H1 (cell line): ENCODE measurements around the gene HACD2. TPM values are rescaled to one million over a fixed set of nuclear protein-coding genes. Genes with fewer than 3 reads are reported as not detected.

Experiments
- CTCF ChIA-PET: fragments of 300-600 bp; sonication (Branson Sonifier 250); formaldehyde crosslinking; loops from one replicate; lab custom pipeline; 2021; ENCODE audit not compliant: partially characterized antibody; lab: Charles Lee
- POLR2A ChIA-PET: fragments of 300-600 bp; sonication (Branson Sonifier 250); formaldehyde crosslinking; loops from one replicate; lab custom pipeline; 2021; ENCODE audit warnings: inconsistent platforms; ENCODE audit not compliant: partially characterized antibody; lab: Charles Lee
- DNase-seq, 2 experiments: peaks; one replicate each; pipeline versions ENCODE4 v3.0.0 to v3.0.0-alpha.2; 2010 to 2022; ENCODE audit warnings: low spot score in 2 of 2, low read depth in 1 of 2, mixed read lengths in 1 of 2
- FAIRE-seq: peaks from 2 replicates; lab custom pipeline; 2011; peaks lifted over from hg19 to GRCh38; lab: Jason Lieb, UNC
- H2AFZ ChIP-seq: 2 replicates; pipeline ENCODE4 v1.8.1; 2012; ENCODE audit warnings: low read length, inconsistent platforms
- H2AK5ac ChIP-seq: 2 replicates; pipeline ENCODE4 v1.6.1; 2013; ENCODE audit warnings: low read depth, low read length
- H2BK120ac ChIP-seq: replicated peaks from 2 replicates; pipeline ENCODE3; 2013; ENCODE audit warnings: low read depth, low read length, inconsistent platforms
- H2BK12ac ChIP-seq: 2 replicates; pipeline ENCODE4 v1.6.1; 2013; ENCODE audit warnings: low read depth, low read length
- H2BK15ac ChIP-seq: 2 replicates; pipeline ENCODE4 v1.6.1; 2013; ENCODE audit warnings: low read length
- H2BK20ac ChIP-seq: 2 replicates; pipeline ENCODE4 v1.6.1; 2013; ENCODE audit warnings: low read length
- H2BK5ac ChIP-seq: 2 replicates; pipeline ENCODE4 v1.6.1; 2013; ENCODE audit warnings: low read depth, low read length
- H3K14ac ChIP-seq: 2 replicates; pipeline ENCODE4 v1.6.1; 2013; ENCODE audit warnings: inconsistent platforms; ENCODE audit not compliant: insufficient read length
- H3K18ac ChIP-seq: 2 replicates; pipeline ENCODE4 v1.6.1; 2013; ENCODE audit warnings: low read length; ENCODE audit errors: extremely low read depth
- H3K23ac ChIP-seq: 2 replicates; pipeline ENCODE4 v1.6.1; 2013; ENCODE audit warnings: inconsistent platforms; ENCODE audit not compliant: insufficient read length
- H3K23me2 ChIP-seq: 2 replicates; pipeline ENCODE4 v1.6.1; 2013; ENCODE audit warnings: low read depth, low read length
- H3K27ac ChIP-seq: 2 replicates; pipeline ENCODE4 v1.6.1; 2011; ENCODE audit warnings: low read depth, low read length, inconsistent platforms
- H3K27me3 ChIP-seq, 4 experiments: replicated peaks in 1 of 4; 1 replicate in 1 of 4; 2 replicates in 3 of 4; pipeline versions ENCODE4 v1.6.1 to v1.8.1; 2011 to 2013; ENCODE audit warnings: low read length in 3 of 4, mild to moderate bottlenecking in 3 of 4, inconsistent platforms in 2 of 4, mixed read lengths in 2 of 4, moderate library complexity in 1 of 4; ENCODE audit not compliant: control insufficient read depth in 3 of 4, insufficient read depth in 3 of 4; ENCODE audit errors: extremely low read depth in 1 of 4
- H3K36me3 ChIP-seq, 4 experiments: 2 replicates each; pipeline versions ENCODE4 v1.6.1 to v1.8.1; 2011 to 2013; ENCODE audit warnings: mild to moderate bottlenecking in 4 of 4, low read length in 3 of 4, moderate library complexity in 2 of 4, control low read depth in 1 of 4, inconsistent platforms in 1 of 4; ENCODE audit not compliant: insufficient read depth in 4 of 4, control insufficient read depth in 2 of 4
- H3K4ac ChIP-seq: replicated peaks from 2 replicates; pipeline ENCODE3; 2013; ENCODE audit warnings: low read length, low read depth, mixed read lengths, inconsistent platforms; ENCODE audit not compliant: insufficient read length
- H3K4me1 ChIP-seq, 4 experiments: replicated peaks in 1 of 4; 1 replicate in 1 of 4; 2 replicates in 3 of 4; pipeline versions ENCODE4 v1.6.1 to v1.8.1; 2011 to 2013; ENCODE audit warnings: low read length in 3 of 4, inconsistent platforms in 2 of 4, mixed read lengths in 1 of 4; ENCODE audit not compliant: insufficient read depth in 4 of 4, control insufficient read depth in 3 of 4
- H3K4me2 ChIP-seq, 2 experiments: 2 replicates each; pipeline versions ENCODE4 v1.6.1 to v1.8.1; 2011 to 2013; ENCODE audit warnings: low read depth in 2 of 2, low read length in 2 of 2, control low read depth in 1 of 2, inconsistent platforms in 1 of 2, mild to moderate bottlenecking in 1 of 2; ENCODE audit not compliant: insufficient read depth in 1 of 2
- H3K4me3 ChIP-seq, 4 experiments: fragments of 200-600, 300-600 bp in 1 of 4; sonication (generic), shearing (Covaris generic), sonication (Bioruptor Twin) in 1 of 4; 2 replicates each; pipeline versions ENCODE4 v1.5.1 to v1.8.1; 2011 to 2016; ENCODE audit warnings: low read length in 4 of 4, low read depth in 3 of 4, control low read depth in 2 of 4, inconsistent platforms in 2 of 4, mild to moderate bottlenecking in 2 of 4, mixed read lengths in 1 of 4, moderate library complexity in 1 of 4; ENCODE audit not compliant: insufficient read depth in 2 of 4; ENCODE audit errors: extremely low read depth in 1 of 4
- H3K56ac ChIP-seq: replicated peaks from 2 replicates; pipeline ENCODE3; 2013; ENCODE audit warnings: low read depth, mild to moderate bottlenecking, mixed read lengths, low read length, inconsistent platforms; ENCODE audit not compliant: insufficient read length
- H3K79me1 ChIP-seq: 2 replicates; pipeline ENCODE4 v1.6.1; 2013; ENCODE audit warnings: low read depth, low read length, control low read depth
- H3K79me2 ChIP-seq, 2 experiments: 2 replicates each; pipeline versions ENCODE4 v1.6.1 to v1.8.1; 2012 to 2013; ENCODE audit warnings: low read length in 2 of 2, mild to moderate bottlenecking in 2 of 2, inconsistent platforms in 1 of 2; ENCODE audit not compliant: insufficient read depth in 2 of 2, control insufficient read depth in 1 of 2
- H3K9ac ChIP-seq, 4 experiments: replicated peaks in 1 of 4; 1 replicate in 1 of 4; 2 replicates in 3 of 4; pipeline versions ENCODE4 v1.6.1 to v1.8.1; 2011 to 2013; ENCODE audit warnings: low read depth in 3 of 4, low read length in 3 of 4, control low read depth in 2 of 4, mild to moderate bottlenecking in 2 of 4, moderate library complexity in 2 of 4, inconsistent platforms in 1 of 4; ENCODE audit errors: extremely low read depth in 1 of 4
- H3K9me3 ChIP-seq, 2 experiments: 2 replicates each; pipeline versions ENCODE4 v1.6.1 to v1.8.1; 2012 to 2013; ENCODE audit warnings: mild to moderate bottlenecking in 2 of 2, moderate library complexity in 2 of 2, control low read depth in 1 of 2, inconsistent platforms in 1 of 2, low read depth in 1 of 2, low read length in 1 of 2, mixed read lengths in 1 of 2; ENCODE audit not compliant: insufficient read depth in 2 of 2
- H4K20me1 ChIP-seq, 2 experiments: replicated peaks in 1 of 2; 2 replicates each; pipeline versions ENCODE3 to v1.8.1; 2011 to 2013; ENCODE audit warnings: inconsistent platforms in 2 of 2, low read length in 2 of 2, mild to moderate bottlenecking in 1 of 2; ENCODE audit not compliant: insufficient read depth in 2 of 2, control insufficient read depth in 1 of 2
- H4K5ac ChIP-seq: 2 replicates; pipeline ENCODE4 v1.6.1; 2013; ENCODE audit warnings: low read length, low read depth, mixed read lengths, inconsistent platforms; ENCODE audit not compliant: insufficient read length
- H4K8ac ChIP-seq: 2 replicates; pipeline ENCODE4 v1.8.0; 2013; ENCODE audit warnings: mild to moderate bottlenecking, moderate library complexity, low read length, inconsistent platforms; ENCODE audit not compliant: insufficient read depth; ENCODE audit errors: extremely low read depth
- H4K91ac ChIP-seq: replicated peaks from 2 replicates; pipeline ENCODE3; 2013; ENCODE audit warnings: low read length, mixed read lengths, inconsistent platforms; ENCODE audit not compliant: insufficient read length
- CTBP2 ChIP-seq: IDR thresholded peaks from 2 replicates; pipeline ENCODE4 v1.7.0; 2011; ENCODE audit warnings: borderline replicate concordance, mild to moderate bottlenecking, moderate library complexity, mixed read lengths, low read length; ENCODE audit not compliant: insufficient read depth, insufficient read length
- EP300 ChIP-seq, 2 experiments: IDR thresholded peaks; 1 replicate in 1 of 2; 2 replicates in 1 of 2; pipeline ENCODE4 v1.6.1; 2011 to 2012; ENCODE audit warnings: low read depth in 2 of 2, low read length in 2 of 2, mild to moderate bottlenecking in 2 of 2, borderline replicate concordance in 1 of 2, inconsistent platforms in 1 of 2, moderate library complexity in 1 of 2
- GABPA ChIP-seq: IDR thresholded peaks from 2 replicates; pipeline ENCODE4 v1.6.1; 2011; ENCODE audit warnings: mild to moderate bottlenecking, low read length, moderate library complexity, borderline replicate concordance; ENCODE audit not compliant: insufficient read depth
- JUN ChIP-seq: IDR thresholded peaks from 2 replicates; pipeline ENCODE4 v1.6.1; 2011; ENCODE audit warnings: low read depth, mild to moderate bottlenecking, improper control_type of control experiment, low read length
- RAD21 ChIP-seq, 2 experiments: IDR thresholded peaks in 1 of 2; conservative IDR thresholded peaks in 1 of 2; 2 replicates each; pipeline ENCODE4 v1.6.1; 2011; ENCODE audit warnings: low read depth in 2 of 2, low read length in 2 of 2, improper control_type of control experiment in 1 of 2, inconsistent platforms in 1 of 2, mild to moderate bottlenecking in 1 of 2, moderate library complexity in 1 of 2
- SIX5 ChIP-seq: IDR thresholded peaks from 2 replicates; pipeline ENCODE4 v1.6.1; 2011; ENCODE audit warnings: mild to moderate bottlenecking, low read depth, low read length
- TEAD4 ChIP-seq: IDR thresholded peaks from 2 replicates; pipeline ENCODE4 v1.6.1; 2012; ENCODE audit warnings: low read depth, low read length, inconsistent platforms, mixed read lengths
- USF2 ChIP-seq: IDR thresholded peaks from 2 replicates; pipeline ENCODE4 v1.6.1; 2011; ENCODE audit warnings: low read length, improper control_type of control experiment
- ZNF274 ChIP-seq: IDR thresholded peaks from 2 replicates; pipeline ENCODE4 v1.7.0; 2012; ENCODE audit warnings: low read length, borderline replicate concordance; ENCODE audit errors: extremely low read depth
- WGBS, 2 experiments: shearing (Covaris generic) in 1 of 2; methylation state at CpG; one replicate each; pipeline versions ENCODE4 v1.1.6 to v1.1.7; 2013 to 2015; ENCODE audit warnings: low lambda C conversion rate in 2 of 2, mixed read lengths in 2 of 2, inconsistent platforms in 1 of 2, low coverage in 1 of 2, missing lambda C conversion rate in 1 of 2; ENCODE audit not compliant: insufficient replicate concordance in 2 of 2, insufficient coverage in 1 of 2, insufficient read length in 1 of 2; ENCODE audit errors: extremely low coverage in 1 of 2, missing lambda C conversion rate in 1 of 2; 5-methylcytosine and 5-hydroxymethylcytosine counted together
- polyA plus RNA-seq, 7 experiments: library from polyadenylated mRNA; depleted of rRNA in 3 of 7; stranded (reverse) in 5 of 7; unstranded in 2 of 7; fragments of >200 nt in 5 of 7; fragments of 200-250 nt in 2 of 7; gene quantifications; 1 replicate in 5 of 7; 2 replicates in 1 of 7; 4 replicates in 1 of 7; pipeline versions ENCODE4 v1.2.1 to v1.2.3, GENCODE V29; 2011 to 2013; ENCODE audit warnings: missing spikeins in 2 of 7, mixed read lengths in 2 of 7
- total RNA-seq: library from RNA; stranded (reverse); fragmentation: NEBNext Ultra II Directional; extraction: Animal tissue kit (Norgen Biotek cat#: 25700); gene quantifications from 2 replicates; pipeline ENCODE4 v1.2.1, GENCODE V29; 2021

HACD2 gene
- total and polyA plus RNA-seq, 2 of the 8 experiments (the other 6 are each of a cell fraction or from before 2014, with no cell fraction given): 24.9 to 31.2 TPM

GRCh38 chr3:123445702-123446101, 139.2 kb downstream of the HACD2 start:
- Histone ChIP-seq H3K79me2 (no peaks in the 10 kb centered on the region), H3K9ac (no peak overlapping the region), H3K36me3 (peaks cover 0 to 2% (median 0%) of the 10 kb centered on the region in 4 experiments; a peak in 1 of 8 replicates), H3K4ac (no peak overlapping the region), H4K5ac (no peak overlapping the region), H2BK15ac (no peak overlapping the region), H2BK5ac (no peak overlapping the region), H2AFZ (no peak overlapping the region), H3K79me1 (no peaks in the 10 kb centered on the region), H3K27me3 (peaks cover 11 to 33% (median 27%) of the 10 kb centered on the region in 4 experiments), H2BK20ac (no peak overlapping the region), H4K20me1 (peaks cover 2 to 5% of the 10 kb centered on the region in 2 experiments), H3K14ac (no peak overlapping the region), H3K4me3 (no peak overlapping the region), H4K91ac (no peak overlapping the region), H2BK120ac (no peak overlapping the region), H4K8ac (no peak overlapping the region), H3K27ac (no peak overlapping the region), H3K9me3 (no peaks in the 10 kb centered on the region), H2BK12ac (no peak overlapping the region), H3K18ac (no peak overlapping the region), H3K4me1 (peaks cover 0 to 10% (median 3%) of the 10 kb centered on the region in 4 experiments; a peak in 6 of 7 replicates), H3K56ac (no peak overlapping the region), H3K23ac (no peak overlapping the region), H2AK5ac (no peak overlapping the region), H3K4me2 (no peak overlapping the region), H3K23me2 (peaks cover 10% of the 10 kb centered on the region; the same call in 1 of the 2 replicates)
- DNase-seq (no peak), FAIRE-seq (no peak)
- WGBS, 2 experiments: 57% methylated on average over 2 of the region's 2 CpGs; no CpG with 5 or more reads in 1 of the 2 experiments
- CTCF ChIA-PET: interaction anchor here (0.7 to 5.0 kb wide), 21 partner anchors 10 to 657 kb away, joined by 3 to 34 read pairs (median 4); no protein-coding TSS in a partner anchor
- POLR2A ChIA-PET: interaction anchor here (0.6 kb wide), 1 partner anchor 116 kb away, joined by 4 read pairs; no protein-coding TSS in a partner anchor
- no peak for TF ChIP-seq CTBP2
- TF ChIP-seq USF2: no peak
- TF ChIP-seq RAD21 (IDR thresholded peaks at IDR 0.05 in 1 of 2, conservative IDR thresholded peaks at IDR 0.05 in 1 of 2; ENCODE audit: low read depth in 2 of 2, low read length in 2 of 2): no peak
- no peak for TF ChIP-seq EP300 (IDR thresholded peaks at IDR 0.05; ENCODE audit: borderline replicate concordance in 1 of 2, low read depth in 2 of 2, low read length in 2 of 2)
- no peak for TF ChIP-seq JUN
- no peak for TF ChIP-seq GABPA
- TF ChIP-seq TEAD4: no peak
- no peak for TF ChIP-seq SIX5
- no peak for TF ChIP-seq ZNF274
